ENCODE measurements around the gene CLCN2. TPM values are rescaled to one million over a fixed set of nuclear protein-coding genes. Genes with fewer than 3 reads are reported as not detected.

CLCN2 gene
- total and polyA plus RNA-seq, 2 experiments from 2014 or later = 1.2 to 1.3 TPM

GRCh38 chr3:184358921-184359350 lies 2.5 kb downstream of the CLCN2 start:
- peaks cover 9% of the 10 kb centered on the region; the same call in 1 of the 2 replicates for H3K4me1 ChIP-seq (ENCODE audit: insufficient read depth)
- H3K4me3 ChIP-seq = no peak overlapping the region
- no peaks in the 10 kb centered on the region for H3K36me3 ChIP-seq (ENCODE audit: low read depth)
- no peaks in the 10 kb centered on the region for H3K9me2 ChIP-seq (ENCODE audit: insufficient read depth)
- no peaks in the 10 kb centered on the region for H4K20me1 ChIP-seq (ENCODE audit: insufficient read depth)
- DNase-seq = no peak
- H3K9me3 ChIP-seq (ENCODE audit: low read depth) = no peaks in the 10 kb centered on the region
- no peak overlapping the region for H3K4me2 ChIP-seq (ENCODE audit: unreplicated experiment)
- H3K79me2 ChIP-seq (ENCODE audit: insufficient read depth) = peaks cover 9% of the 10 kb centered on the region
- H3K27ac ChIP-seq = no peak overlapping the region
- TF ChIP-seq EZH2phosphoT487 (IDR thresholded peaks at IDR 0.05; ENCODE audit: insufficient read depth, low read depth) (no peak), EZH2 (IDR thresholded peaks at IDR 0.05; ENCODE audit: insufficient read depth, poor library complexity, severe bottlenecking) (no peak)
- no peaks in the 10 kb centered on the region for H3F3A ChIP-seq (ENCODE audit: insufficient read depth)
- in situ Hi-C loops (cut with MboI) = loop anchor here (25.0 kb wide), 1 partner anchor 428 kb away; no protein-coding TSS in a partner anchor
- WGBS, 2 experiments (ENCODE audit: low coverage in 1 of 2, low lambda C conversion rate in 2 of 2, missing lambda C conversion rate in 2 of 2) = 86 to 93% methylated on average over 14 of the region's 14 CpGs
- no peak overlapping the region for H2AFZ ChIP-seq
- H3K9ac ChIP-seq = no peak overlapping the region
- no peaks in the 10 kb centered on the region for H3K27me3 ChIP-seq (replicated peaks; ENCODE audit: insufficient read depth)

GRCh38 chr3:184358124-184358767 lies 3.2 kb downstream of the CLCN2 start:
- 0 out of 2 replicates have a peak, but pooled peaks cover 6% of the 10 kb centered on the region for H3K4me1 ChIP-seq (ENCODE audit: insufficient read depth)
- H3K4me3 ChIP-seq = no peak overlapping the region
- in situ Hi-C loops (cut with MboI) = loop anchor here (25.0 kb wide), 1 partner anchor 429 kb away; no protein-coding TSS in a partner anchor
- no peak overlapping the region for H2AFZ ChIP-seq
- no peaks in the 10 kb centered on the region for H3K27me3 ChIP-seq (replicated peaks; ENCODE audit: insufficient read depth)
- DNase-seq = no peak
- no peak overlapping the region for H3K27ac ChIP-seq
- H4K20me1 ChIP-seq (ENCODE audit: insufficient read depth) = no peaks in the 10 kb centered on the region
- H3K9ac ChIP-seq = no peak overlapping the region
- WGBS, 2 experiments (ENCODE audit: low coverage in 1 of 2, low lambda C conversion rate in 2 of 2, missing lambda C conversion rate in 2 of 2) = 82 to 90% methylated on average over 12 of the region's 12 CpGs
- H3K36me3 ChIP-seq (ENCODE audit: low read depth) = no peaks in the 10 kb centered on the region
- no peaks in the 10 kb centered on the region for H3K9me3 ChIP-seq (ENCODE audit: low read depth)
- TF ChIP-seq EZH2phosphoT487 (IDR thresholded peaks at IDR 0.05; ENCODE audit: insufficient read depth, low read depth) (no peak), EZH2 (IDR thresholded peaks at IDR 0.05; ENCODE audit: insufficient read depth, poor library complexity, severe bottlenecking) (no peak)
- 0 out of 2 replicates have a peak, but pooled peaks cover 3% of the 10 kb centered on the region for H3K79me2 ChIP-seq (ENCODE audit: insufficient read depth)
- H3K9me2 ChIP-seq (ENCODE audit: insufficient read depth) = no peaks in the 10 kb centered on the region
- no peak overlapping the region for H3K4me2 ChIP-seq (ENCODE audit: unreplicated experiment)
- no peaks in the 10 kb centered on the region for H3F3A ChIP-seq (ENCODE audit: insufficient read depth)

GRCh38 chr3:184357248-184358123 lies 3.9 kb downstream of the CLCN2 start:
- H3K27ac ChIP-seq = no peak overlapping the region
- H3K9me3 ChIP-seq (ENCODE audit: low read depth) = no peaks in the 10 kb centered on the region
- H3K9me2 ChIP-seq (ENCODE audit: insufficient read depth) = no peaks in the 10 kb centered on the region
- H3F3A ChIP-seq (ENCODE audit: insufficient read depth) = no peaks in the 10 kb centered on the region
- TF ChIP-seq EZH2phosphoT487 (IDR thresholded peaks at IDR 0.05; ENCODE audit: insufficient read depth, low read depth) (no peak), EZH2 (IDR thresholded peaks at IDR 0.05; ENCODE audit: insufficient read depth, poor library complexity, severe bottlenecking) (no peak)
- H3K4me3 ChIP-seq = no peak overlapping the region
- no peaks in the 10 kb centered on the region for H3K36me3 ChIP-seq (ENCODE audit: low read depth)
- no peak for DNase-seq
- WGBS, 2 experiments (ENCODE audit: low coverage in 1 of 2, low lambda C conversion rate in 2 of 2, missing lambda C conversion rate in 2 of 2) = 92 to 96% methylated on average over 23 to 24 of the region's 24 CpGs
- no peak overlapping the region for H3K9ac ChIP-seq
- H3K27me3 ChIP-seq (replicated peaks; ENCODE audit: insufficient read depth) = no peaks in the 10 kb centered on the region
- 0 out of 2 replicates have a peak, but pooled peaks cover 6% of the 10 kb centered on the region for H3K4me1 ChIP-seq (ENCODE audit: insufficient read depth)
- in situ Hi-C loops (cut with MboI) = loop anchor here (25.0 kb wide), 1 partner anchor 430 kb away; no protein-coding TSS in a partner anchor
- H3K4me2 ChIP-seq (ENCODE audit: unreplicated experiment) = no peak overlapping the region
- H3K79me2 ChIP-seq (ENCODE audit: insufficient read depth) = 0 out of 2 replicates have a peak, but pooled peaks cover 3% of the 10 kb centered on the region
- H2AFZ ChIP-seq = no peak overlapping the region
- H4K20me1 ChIP-seq (ENCODE audit: insufficient read depth) = no peaks in the 10 kb centered on the region

- TF ChIP-seq EZH2phosphoT487 (IDR thresholded peaks at IDR 0.05; ENCODE audit: insufficient read depth, low read depth) = no peak
- TF ChIP-seq EZH2 (IDR thresholded peaks at IDR 0.05; ENCODE audit: insufficient read depth, poor library complexity, severe bottlenecking) = no peak
- Histone ChIP-seq H3K36me3 (ENCODE audit: low read depth) (no peaks in the 10 kb centered on the region), H3K9me2 (ENCODE audit: insufficient read depth) (no peaks in the 10 kb centered on the region), H3K79me2 (ENCODE audit: insufficient read depth) (no peaks in the 10 kb centered on the region), H4K20me1 (ENCODE audit: insufficient read depth) (no peaks in the 10 kb centered on the region), H3K9me3 (ENCODE audit: low read depth) (no peaks in the 10 kb centered on the region), H2AFZ (no peak overlapping the region), H3F3A (ENCODE audit: insufficient read depth) (no peaks in the 10 kb centered on the region), H3K27me3 (replicated peaks; ENCODE audit: insufficient read depth) (no peaks in the 10 kb centered on the region), H3K4me3 (no peak overlapping the region), H3K4me1 (ENCODE audit: insufficient read depth) (0 out of 2 replicates have a peak, but pooled peaks cover 1% of the 10 kb centered on the region), H3K4me2 (ENCODE audit: unreplicated experiment) (no peak overlapping the region), H3K9ac (no peak overlapping the region), H3K27ac (no peak overlapping the region)
- WGBS, 2 experiments (ENCODE audit: low coverage in 1 of 2, low lambda C conversion rate in 2 of 2, missing lambda C conversion rate in 2 of 2) = 64 to 71% methylated on average over 17 to 18 of the region's 18 CpGs
- peak; percentile 64 for DNase-seq
- in situ Hi-C loops (cut with MboI) = loop anchor here (25.0 kb wide), 1 partner anchor 432 kb away; no protein-coding TSS in a partner anchor
Observed at GRCh38 chr3:184355261-184356040, 6.0 kb downstream of the CLCN2 start.

All from GM23248 (cell line).